Measurements from ENCODE around the gene PARN. TPM values are rescaled to one million over a fixed set of nuclear protein-coding genes. Genes with fewer than 3 reads are reported as not detected.

PARN gene
- total RNA-seq, 2 donors from 2014 or later = 24.1 to 99.9 TPM

- Histone ChIP-seq H3K27ac (no peak overlapping the region), H3K9me3 (no peaks in the 10 kb centered on the region), H3K4me3 (no peak overlapping the region), H3K36me3 (replicated peaks in 1 of 2; ENCODE audit: insufficient read depth in 1 of 2, low read depth in 2 of 2) (no peaks in the 10 kb centered on the region), H3K4me1 (peaks cover 46% of the 10 kb centered on the region), H3K27me3 (no peaks in the 10 kb centered on the region)
- no peak for ATAC-seq
- WGBS, 2 donors = 82 to 100% methylated on average over 1 of the region's 1 CpG
- no peak for DNase-seq
- intact Hi-C loops (cut with DNase I) = no loop called here
- TF ChIP-seq POLR2A (IDR thresholded peaks at IDR 0.05) = no peak
- no peak for TF ChIP-seq CTCF (IDR thresholded peaks at IDR 0.05)
Measured at GRCh38 chr16:14566599-14566998, 63.5 kb downstream of the PARN start.

GRCh38 chr16:14565688-14566025, 64.4 kb downstream of the PARN start:
- no peaks in the 10 kb centered on the region for H3K27me3 ChIP-seq
- no peaks in the 10 kb centered on the region for H3K36me3 ChIP-seq (replicated peaks in 1 of 2; ENCODE audit: insufficient read depth in 1 of 2, low read depth in 2 of 2)
- peak overlapping the region in 3 of 4 donors; percentile 44 to 72 (median 45) for H3K27ac ChIP-seq
- H3K4me3 ChIP-seq = no peak overlapping the region
- TF ChIP-seq CTCF (IDR thresholded peaks at IDR 0.05) = no peak
- TF ChIP-seq POLR2A (IDR thresholded peaks at IDR 0.05) = no peak
- 50 to 71% methylated on average over 2 of the region's 2 CpGs for WGBS, 2 donors
- no peak for DNase-seq
- no peaks in the 10 kb centered on the region for H3K9me3 ChIP-seq
- ATAC-seq = no peak
- intact Hi-C loops (cut with DNase I) = no loop called here
- H3K4me1 ChIP-seq = peaks cover 53% of the 10 kb centered on the region

GRCh38 chr16:14564861-14565687, 65.0 kb downstream of the PARN start:
- Histone ChIP-seq H3K4me3 (no peak overlapping the region), H3K4me1 (peaks cover 59% of the 10 kb centered on the region), H3K9me3 (no peaks in the 10 kb centered on the region), H3K27me3 (no peaks in the 10 kb centered on the region), H3K36me3 (replicated peaks in 1 of 2; ENCODE audit: insufficient read depth in 1 of 2, low read depth in 2 of 2) (no peaks in the 10 kb centered on the region), H3K27ac (peak overlapping the region in 3 of 4 donors; percentile 44 to 72 (median 55))
- DNase-seq (no peak), ATAC-seq (no peak)
- TF ChIP-seq POLR2A (IDR thresholded peaks at IDR 0.05) = no peak
- no peak for TF ChIP-seq CTCF (IDR thresholded peaks at IDR 0.05)
- intact Hi-C loops (cut with DNase I) = no loop called here
- WGBS, 2 donors = 47 to 48% methylated on average over 5 of the region's 5 CpGs

GRCh38 chr16:14564323-14564722, 65.7 kb downstream of the PARN start:
- Histone ChIP-seq H3K27ac (peak overlapping the region; percentile 21 to 72 (median 50)), H3K9me3 (no peaks in the 10 kb centered on the region), H3K4me3 (no peak overlapping the region), H3K4me1 (peaks cover 61% of the 10 kb centered on the region), H3K36me3 (replicated peaks in 1 of 2; ENCODE audit: insufficient read depth in 1 of 2, low read depth in 2 of 2) (no peaks in the 10 kb centered on the region), H3K27me3 (no peaks in the 10 kb centered on the region)
- 44 to 46% methylated on average over 8 to 9 of the region's 9 CpGs for WGBS, 2 donors
- intact Hi-C loops (cut with DNase I) = no loop called here
- ATAC-seq (peak; percentile 59), DNase-seq (peak; percentile 55 to 82 (median 78))
- TF ChIP-seq CTCF (IDR thresholded peaks at IDR 0.05) (no peak), POLR2A (IDR thresholded peaks at IDR 0.05) (no peak)

Measured in body of pancreas (tissue), 4 donors.